GM19324 (cell line): Measurements from ENCODE around the gene C2CD4C.
"Not testable (repeated sequence)": the region's sequence is repeated elsewhere in the genome, so short reads cannot be mapped to it uniquely, and the experiment has no call there.

ENCODE experiments used
- ATAC-seq: cut with Tn5 transposase; IDR thresholded peaks from one replicate; pipeline ENCODE4 v1.9.1; 2021; ENCODE audit warnings: mild to moderate bottlenecking, moderate library complexity; ENCODE audit not compliant: unreplicated experiment, low FRiP score

The C2CD4C gene

GRCh38 chr19:439167-439900, 30.4 kb upstream of the C2CD4C start:
- no peak for ATAC-seq

- ATAC-seq: no peak
These were observed 29.5 kb upstream of the C2CD4C start for GRCh38 chr19:438416-438958.

- no peak for ATAC-seq
These were observed 28.1 kb upstream of the C2CD4C start for GRCh38 chr19:437041-437440.

- ATAC-seq: no peak
These were observed 27.5 kb upstream of the C2CD4C start for GRCh38 chr19:436413-436950.

GRCh38 chr19:435707-436412, 26.9 kb upstream of the C2CD4C start:
- ATAC-seq: no peak

- no peak for ATAC-seq
These were observed 26.2 kb upstream of the C2CD4C start for GRCh38 chr19:435056-435706.

GRCh38 chr19:434152-434960, 25.4 kb upstream of the C2CD4C start:
- ATAC-seq: no peak

GRCh38 chr19:430701-431100, 21.8 kb upstream of the C2CD4C start:
- no peak for ATAC-seq

GRCh38 chr19:428149-428548, 19.2 kb upstream of the C2CD4C start:
- no peak for ATAC-seq

- ATAC-seq: not testable (repeated sequence)
These were observed 18.7 kb upstream of the C2CD4C start for GRCh38 chr19:427675-428074.

GRCh38 chr19:426725-427445, 17.9 kb upstream of the C2CD4C start:
- ATAC-seq: no peak

GRCh38 chr19:425056-425455, 16.1 kb upstream of the C2CD4C start:
- ATAC-seq: no peak

- ATAC-seq: no peak
These were observed 15.6 kb upstream of the C2CD4C start for GRCh38 chr19:424546-424945.

- no peak for ATAC-seq
These were observed 14.9 kb upstream of the C2CD4C start for GRCh38 chr19:423691-424466.

GRCh38 chr19:422917-423226, 13.9 kb upstream of the C2CD4C start:
- not testable (repeated sequence) for ATAC-seq

GRCh38 chr19:422213-422916, 13.4 kb upstream of the C2CD4C start:
- ATAC-seq: no peak

GRCh38 chr19:419721-420515, 11.0 kb upstream of the C2CD4C start:
- no peak for ATAC-seq
